SK-N-MC (cell line): ENCODE data around the gene RCBTB2.
"Not testable (repeated sequence)": the region's sequence is repeated elsewhere in the genome, so short reads cannot be mapped to it uniquely, and the experiment has no call there.

Experiments used
- DNase-seq: peaks from one replicate; pipeline ENCODE4 v3.0.0-alpha.2; 2011; ENCODE audit warnings: low read depth, low spot score
- H3K27ac ChIP-seq: fragments of 200-600 bp; sonication (generic); 2 replicates; pipeline ENCODE4 v1.5.1; 2016; ENCODE audit warnings: mixed run types
- H3K36me3 ChIP-seq: fragments of 200-600 bp; sonication (generic); 2 replicates; pipeline ENCODE4 v1.6.1; 2017; ENCODE audit warnings: antibody characterized with exemption, low read length, mixed read lengths; ENCODE audit not compliant: insufficient read depth
- H3K4me3 ChIP-seq: fragments of 200-600 bp; sonication (generic); 2 replicates; pipeline ENCODE4 v1.5.1; 2016
- H3K9ac ChIP-seq: fragments of 200-600 bp; sonication (generic); 2 replicates; pipeline ENCODE4 v1.8.0; 2017; ENCODE audit warnings: mixed run types, mixed read lengths; ENCODE audit not compliant: insufficient read length
- H3K9me3 ChIP-seq: fragments of 200-600 bp; sonication (generic); 2 replicates; pipeline ENCODE4 v1.6.1; 2017; ENCODE audit warnings: low read depth, mild to moderate bottlenecking, antibody characterized with exemption, low read length, moderate library complexity, mixed read lengths
- EZH2 ChIP-seq: fragments of 200-600 bp; sonication (generic); IDR thresholded peaks from one replicate; pipeline ENCODE4 v1.6.1; 2017; ENCODE audit warnings: antibody characterized with exemption
- FOXP2 ChIP-seq: optimal IDR thresholded peaks from 2 replicates; pipeline ENCODE3; 2011; ENCODE audit warnings: mild to moderate bottlenecking, moderate library complexity; ENCODE audit not compliant: insufficient read depth; ENCODE audit errors: extremely low read length, control extremely low read depth
- POLR2AphosphoS5 ChIP-seq: IDR thresholded peaks from 2 replicates; pipeline ENCODE4 v1.6.1; 2012; ENCODE audit warnings: mild to moderate bottlenecking, low read depth, low read length, borderline replicate concordance

The RCBTB2 gene

DNA sequence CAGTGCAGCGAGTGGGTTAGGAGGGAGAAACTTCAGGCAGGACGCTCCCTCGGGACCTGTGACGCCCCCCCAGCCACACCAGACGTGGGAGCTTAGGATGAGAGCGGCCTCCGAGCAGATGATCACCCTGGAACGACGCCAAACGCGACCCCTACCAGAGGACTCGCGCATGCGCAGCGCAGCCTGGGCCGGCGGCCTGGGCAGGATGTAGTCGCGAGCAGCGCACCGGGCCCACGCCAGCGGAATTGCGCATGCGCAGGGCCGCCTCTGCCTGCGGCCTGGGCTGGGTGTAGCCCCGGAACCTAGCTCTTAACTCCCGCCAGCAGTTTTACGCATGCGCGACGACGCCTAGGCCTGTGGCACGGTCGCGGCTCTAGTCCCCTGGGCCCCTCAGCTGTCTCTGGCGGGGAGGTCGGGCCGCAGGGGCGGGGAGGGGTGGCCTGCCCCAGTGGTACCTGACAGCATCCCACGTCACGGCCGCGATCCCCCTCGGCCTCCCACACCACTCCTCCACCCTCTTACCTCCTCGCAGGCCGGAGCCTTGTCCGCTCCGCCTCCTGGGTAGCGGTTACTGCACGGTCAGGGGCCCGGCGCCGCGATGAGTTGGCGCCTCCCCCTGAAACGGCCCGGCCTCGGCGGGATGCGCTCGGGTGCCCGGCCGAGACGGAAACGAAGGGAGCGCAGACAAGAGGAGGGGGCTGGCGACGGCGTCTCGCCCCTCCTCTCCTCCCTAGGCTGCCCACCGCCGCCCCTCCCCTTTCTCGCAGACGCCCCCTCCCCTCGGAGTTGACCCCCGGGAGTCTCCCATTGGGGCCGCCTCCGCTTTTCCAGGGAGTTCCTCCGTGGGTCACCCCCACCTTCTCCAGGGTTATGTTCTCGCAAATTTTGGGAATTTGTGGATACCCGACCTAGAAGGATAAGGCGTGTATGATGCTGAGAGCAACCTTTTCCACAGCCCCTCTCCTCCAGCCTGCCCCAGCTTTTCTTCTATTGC lies at the start of gene RCBTB2:
RCBTB2 (minus strand) TSS at position 575 of the 994 bp plus-strand sequence. CDS start 11,141 bp downstream, outside the sequence.
- peak; percentile 71 for DNase-seq
- H3K36me3 ChIP-seq, result no peaks in the 10 kb centered on the region
- H3K4me3 ChIP-seq, result peak within 1 kb of the TSS; percentile 89
- H3K9ac ChIP-seq, result peak within 1 kb of the TSS; percentile 85
- H3K9me3 ChIP-seq, result no peaks in the 10 kb centered on the region
- H3K27ac ChIP-seq, result 0 out of 2 replicates have a peak within 1 kb of the TSS, but pooled peaks have one; percentile 54
- TF ChIP-seq EZH2 (no peak), FOXP2 (no peak), POLR2AphosphoS5 (peak; percentile 88)

- no peaks in the 10 kb centered on the region for H3K9me3 ChIP-seq
- DNase-seq, result no peak
- no peak overlapping the region for H3K4me3 ChIP-seq
- no peak overlapping the region for H3K9ac ChIP-seq
- H3K27ac ChIP-seq, result no peak overlapping the region
- no peaks in the 10 kb centered on the region for H3K36me3 ChIP-seq
- no peak for TF ChIP-seq FOXP2
- no peak for TF ChIP-seq POLR2AphosphoS5
- no peak for TF ChIP-seq EZH2
Observed at GRCh38 chr13:48582084-48582483, 49.2 kb upstream of the RCBTB2 start.

DNA sequence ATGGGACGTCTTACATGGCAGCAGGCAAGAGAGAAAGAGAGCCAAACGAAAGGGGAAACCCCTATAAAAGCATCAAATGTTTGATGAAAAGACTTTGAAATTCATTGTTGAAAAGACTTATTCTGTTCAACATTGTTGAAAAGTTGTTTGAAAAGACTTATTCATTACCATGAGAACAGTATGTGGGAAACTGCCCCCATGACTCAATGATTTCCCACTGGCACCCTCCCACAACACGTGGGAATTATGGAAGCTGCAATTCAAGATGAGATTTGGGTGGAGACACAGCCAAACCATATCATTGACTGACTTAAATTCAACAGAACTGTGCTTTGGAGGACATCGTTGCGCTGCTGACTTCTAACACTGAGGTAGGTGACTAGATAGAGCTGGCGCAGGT lies 48.0 kb upstream of the RCBTB2 start:
- H3K4me3 ChIP-seq, result no peak overlapping the region
- H3K9me3 ChIP-seq, result no peaks in the 10 kb centered on the region
- H3K27ac ChIP-seq, result no peak overlapping the region
- no peak for DNase-seq
- no peaks in the 10 kb centered on the region for H3K36me3 ChIP-seq
- H3K9ac ChIP-seq, result no peak overlapping the region
- no peak for TF ChIP-seq POLR2AphosphoS5
- TF ChIP-seq EZH2, result no peak
- TF ChIP-seq FOXP2, result no peak

- H3K9me3 ChIP-seq, result no peaks in the 10 kb centered on the region
- H3K9ac ChIP-seq, result no peak overlapping the region
- DNase-seq, result peak; percentile 30
- H3K36me3 ChIP-seq, result no peaks in the 10 kb centered on the region
- no peak for TF ChIP-seq EZH2
- no peak for TF ChIP-seq FOXP2
- no peak for TF ChIP-seq POLR2AphosphoS5
- no peak overlapping the region for H3K4me3 ChIP-seq
- no peak overlapping the region for H3K27ac ChIP-seq
Observed at GRCh38 chr13:48580185-48580803, 47.4 kb upstream of the RCBTB2 start.

DNA sequence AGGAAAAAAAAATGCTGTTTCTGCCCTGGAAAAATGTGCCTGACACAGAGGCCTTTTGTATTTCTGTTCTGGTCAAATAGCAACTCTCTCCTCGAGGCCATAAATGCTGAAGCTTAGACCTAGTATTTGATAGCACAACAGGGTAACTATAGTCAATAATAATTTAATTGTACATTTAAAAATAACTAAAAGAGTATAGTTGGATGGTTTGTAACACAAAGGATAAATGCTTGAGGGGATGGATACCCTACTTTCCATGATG lies 47.0 kb upstream of the RCBTB2 start:
- not testable (repeated sequence) for H3K36me3 ChIP-seq, H3K4me3 ChIP-seq, H3K27ac ChIP-seq, DNase-seq, H3K9ac ChIP-seq, H3K9me3 ChIP-seq

DNA sequence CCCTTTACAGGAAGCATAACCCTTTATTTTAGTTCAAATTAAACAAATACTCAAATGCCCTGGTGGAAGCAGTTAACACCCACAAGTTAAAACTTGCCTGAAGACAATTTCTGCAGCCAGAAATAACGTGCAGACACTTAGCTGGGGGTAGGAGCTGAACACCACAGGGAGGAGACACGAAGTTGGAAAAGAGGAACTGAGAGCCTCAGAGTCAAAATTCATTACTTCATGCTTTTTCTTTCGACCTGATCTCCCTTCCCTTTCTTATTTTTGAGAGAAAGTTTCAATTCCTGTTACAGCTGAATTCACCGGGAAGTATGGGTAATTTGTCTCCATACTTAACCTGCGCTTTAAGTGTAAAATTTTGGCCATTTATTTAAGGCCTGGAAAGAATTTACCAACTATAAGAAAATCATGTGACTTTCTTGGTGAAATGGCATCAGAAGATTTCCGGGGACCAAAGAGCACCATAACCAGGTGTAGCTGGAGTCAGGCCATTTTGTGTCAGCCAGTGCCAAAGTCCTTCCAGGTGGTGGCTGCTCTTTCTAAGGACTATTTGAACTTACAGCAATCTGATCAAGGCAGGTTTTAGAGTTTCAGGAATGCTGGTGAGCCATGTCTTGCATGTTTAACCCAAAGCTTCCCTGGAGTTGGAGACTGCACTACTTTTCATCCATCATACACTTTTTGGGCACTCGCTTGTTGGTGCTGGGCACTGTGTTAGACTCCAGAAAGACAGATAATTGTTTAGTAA lies 46.5 kb upstream of the RCBTB2 start:
- Histone ChIP-seq H3K9ac (peak overlapping the region; percentile 5), H3K4me3 (no peak overlapping the region), H3K27ac (no peak overlapping the region), H3K9me3 (no peaks in the 10 kb centered on the region), H3K36me3 (no peaks in the 10 kb centered on the region)
- no peak for DNase-seq
- no peak for TF ChIP-seq FOXP2
- TF ChIP-seq EZH2, result no peak
- no peak for TF ChIP-seq POLR2AphosphoS5

GRCh38 chr13:48578516-48579164 lies 45.8 kb upstream of the RCBTB2 start:
- no peaks in the 10 kb centered on the region for H3K36me3 ChIP-seq
- no peak for DNase-seq
- no peaks in the 10 kb centered on the region for H3K9me3 ChIP-seq
- H3K9ac ChIP-seq, result no peak overlapping the region
- TF ChIP-seq POLR2AphosphoS5, result no peak
- TF ChIP-seq EZH2, result no peak
- H3K27ac ChIP-seq, result no peak overlapping the region
- no peak overlapping the region for H3K4me3 ChIP-seq

- H3K27ac ChIP-seq, result no peak overlapping the region
- DNase-seq, result no peak
- H3K4me3 ChIP-seq, result no peak overlapping the region
- H3K9me3 ChIP-seq, result no peaks in the 10 kb centered on the region
- TF ChIP-seq POLR2AphosphoS5 (no peak), FOXP2 (no peak), EZH2 (no peak)
- no peaks in the 10 kb centered on the region for H3K36me3 ChIP-seq
- H3K9ac ChIP-seq, result no peak overlapping the region
Observed at GRCh38 chr13:48576448-48577010, 43.6 kb upstream of the RCBTB2 start.
